HEK293T (cell line): ENCODE results near the gene RPA3.

Source experiments
- ARNT ChIP-seq: fragments of 450-650 bp; IDR thresholded peaks from 2 replicates; pipeline ENCODE4 v1.6.1; 2017; ENCODE audit warnings: mild to moderate bottlenecking
- ELF4 ChIP-seq: fragments of 450-650 bp; IDR thresholded peaks from 2 replicates; pipeline ENCODE4 v1.6.1; 2017; ENCODE audit warnings: antibody characterized with exemption
- FOXA1 ChIP-seq: fragments of 450-650 bp; IDR thresholded peaks from 2 replicates; pipeline ENCODE4 v1.6.1; 2016; ENCODE audit warnings: mild to moderate bottlenecking
- PKNOX1 ChIP-seq: fragments of 450-650 bp; IDR thresholded peaks from 2 replicates; pipeline ENCODE4 v1.6.1; 2016
- SUZ12 ChIP-seq: fragments of 450-650 bp; IDR thresholded peaks from 2 replicates; pipeline ENCODE4 v1.6.1; 2016; ENCODE audit warnings: mild to moderate bottlenecking

GRCh38 chr7:7609330-7609729 lies 109.1 kb downstream of the RPA3 start:
- TF ChIP-seq PKNOX1, result no peak
- TF ChIP-seq SUZ12, result no peak
- no peak for TF ChIP-seq ARNT
- TF ChIP-seq FOXA1, result no peak
- TF ChIP-seq ELF4, result no peak
